ENCODE data around the gene YAP1.

The YAP1 gene

DNA sequence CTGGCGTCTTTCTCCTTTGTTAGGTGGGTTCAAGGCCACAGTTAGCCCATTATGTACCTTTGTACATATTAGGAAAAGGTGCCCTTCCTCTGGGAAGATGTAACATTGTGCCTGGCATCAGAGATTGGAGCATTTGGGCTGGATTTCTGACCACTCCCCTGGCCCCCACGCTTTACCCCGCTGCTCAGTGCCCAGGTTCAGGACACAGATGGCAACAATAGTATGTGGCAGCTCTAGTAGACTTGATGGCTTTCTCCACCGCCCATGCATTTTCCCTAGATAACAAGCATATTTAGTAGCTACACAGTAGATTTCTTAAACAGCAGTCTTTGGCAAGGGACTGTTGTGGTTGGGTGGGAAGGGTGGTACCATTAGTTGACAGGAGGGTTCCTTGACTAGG is 53.1 kb downstream of the YAP1 start:
- no peak for DNase-seq (ENCODE audit: low read depth in 2 of 2)

- DNase-seq (ENCODE audit: low read depth in 2 of 2), result no peak
These were observed 56.2 kb downstream of the YAP1 start for GRCh38 chr11:102166175-102167064.

DNA sequence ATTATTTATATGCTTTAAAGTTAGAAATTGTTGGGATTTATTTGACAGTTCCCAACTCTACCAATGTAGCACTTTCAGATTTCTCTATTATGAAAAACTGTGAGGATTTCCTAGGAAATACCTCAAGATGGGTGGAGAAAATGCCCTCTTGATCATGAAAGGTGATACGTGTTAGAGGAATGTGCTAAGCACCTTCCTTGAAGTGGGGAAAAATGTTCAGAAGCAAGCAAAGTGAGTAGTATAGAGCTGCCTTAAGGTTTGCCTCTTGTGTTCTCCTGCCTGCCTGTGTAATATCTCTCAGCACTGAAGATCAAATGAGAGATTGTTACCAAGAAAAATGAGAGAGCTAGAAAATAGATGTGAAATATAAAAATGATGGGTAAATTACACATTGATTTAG is 58.2 kb downstream of the YAP1 start:
- DNase-seq (ENCODE audit: low read depth in 2 of 2), result no peak

- no peak for DNase-seq (ENCODE audit: low read depth in 2 of 2)
These were observed 60.9 kb downstream of the YAP1 start for GRCh38 chr11:102171101-102171500.

GRCh38 chr11:102172127-102172848 is 62.0 kb downstream of the YAP1 start:
- DNase-seq (ENCODE audit: low read depth in 2 of 2), result no peak

- DNase-seq (ENCODE audit: low read depth in 2 of 2), result no peak
These were observed 66.9 kb downstream of the YAP1 start for GRCh38 chr11:102177126-102177525.

- DNase-seq (ENCODE audit: low read depth in 2 of 2), result no peak
These were observed 67.9 kb downstream of the YAP1 start for GRCh38 chr11:102177974-102178631.

- no peak for DNase-seq (ENCODE audit: low read depth in 2 of 2)
These were observed 69.1 kb downstream of the YAP1 start for GRCh38 chr11:102179371-102179770.

GRCh38 chr11:102184269-102184987 is 74.2 kb downstream of the YAP1 start:
- no peak for DNase-seq (ENCODE audit: low read depth in 2 of 2)

GRCh38 chr11:102186551-102187191 is 76.4 kb downstream of the YAP1 start:
- no peak for DNase-seq (ENCODE audit: low read depth in 2 of 2)

DNA sequence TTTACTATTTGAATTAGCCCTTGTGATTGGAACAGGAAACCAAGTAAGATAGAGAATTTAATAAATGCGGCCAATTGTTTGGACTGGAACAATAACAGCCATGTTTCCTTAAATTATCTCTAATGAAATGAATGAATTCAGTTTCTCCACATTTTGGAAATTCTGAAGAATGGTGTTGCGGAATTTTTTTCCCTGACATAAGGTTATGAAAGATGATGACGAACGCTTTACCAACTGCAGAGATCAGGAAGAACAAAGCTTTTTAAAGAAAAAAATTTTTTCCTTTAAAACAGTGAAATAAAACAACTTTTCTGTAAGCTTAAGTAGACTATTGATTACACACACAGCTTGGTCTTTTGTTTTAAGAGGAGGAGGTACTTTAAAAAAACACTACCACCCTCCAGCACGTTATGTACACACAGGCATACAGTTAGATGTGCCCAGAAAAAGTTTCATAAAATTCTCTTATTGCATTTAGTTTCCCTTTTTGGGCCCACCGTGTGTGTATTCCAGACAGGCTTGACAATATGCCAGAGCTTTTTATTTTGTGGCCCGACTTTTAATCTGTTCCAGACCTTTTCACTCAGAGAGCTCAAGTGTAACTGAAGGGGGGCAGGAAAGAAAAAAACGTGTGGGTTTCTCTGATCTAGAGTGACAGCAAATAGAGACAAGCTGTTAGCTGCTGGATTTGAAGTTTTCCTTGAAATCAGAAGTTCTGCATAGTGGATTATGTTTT is 77.3 kb downstream of the YAP1 start:
- no peak for DNase-seq (ENCODE audit: low read depth in 2 of 2)

DNA sequence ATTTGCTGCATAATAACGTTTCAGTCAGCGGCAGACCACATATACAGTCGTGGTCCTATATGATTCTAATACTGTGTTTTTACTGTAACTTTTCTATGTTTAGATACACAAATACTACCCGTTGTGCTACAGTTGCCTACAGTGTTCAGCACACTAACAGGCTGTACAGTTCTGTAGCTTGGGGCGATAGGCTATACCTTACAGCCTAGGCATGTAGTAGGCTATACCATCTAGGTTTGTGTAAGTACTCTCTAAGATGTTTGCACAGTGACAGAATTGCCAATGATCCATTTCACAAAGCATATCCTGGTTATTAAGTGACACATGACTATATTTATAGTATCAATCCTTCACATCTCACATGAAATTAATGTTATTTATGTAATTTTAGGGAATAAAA is 78.2 kb downstream of the YAP1 start:
- no peak for DNase-seq (ENCODE audit: low read depth in 2 of 2)

- no peak for DNase-seq (ENCODE audit: low read depth in 2 of 2)
These were observed 81.6 kb downstream of the YAP1 start for GRCh38 chr11:102191832-102192231.

GRCh38 chr11:102192349-102193066 is 82.3 kb downstream of the YAP1 start:
- no peak for DNase-seq (ENCODE audit: low read depth in 2 of 2)

- no peak for DNase-seq (ENCODE audit: low read depth in 2 of 2)
These were observed 84.0 kb downstream of the YAP1 start for GRCh38 chr11:102194257-102194656.

DNA sequence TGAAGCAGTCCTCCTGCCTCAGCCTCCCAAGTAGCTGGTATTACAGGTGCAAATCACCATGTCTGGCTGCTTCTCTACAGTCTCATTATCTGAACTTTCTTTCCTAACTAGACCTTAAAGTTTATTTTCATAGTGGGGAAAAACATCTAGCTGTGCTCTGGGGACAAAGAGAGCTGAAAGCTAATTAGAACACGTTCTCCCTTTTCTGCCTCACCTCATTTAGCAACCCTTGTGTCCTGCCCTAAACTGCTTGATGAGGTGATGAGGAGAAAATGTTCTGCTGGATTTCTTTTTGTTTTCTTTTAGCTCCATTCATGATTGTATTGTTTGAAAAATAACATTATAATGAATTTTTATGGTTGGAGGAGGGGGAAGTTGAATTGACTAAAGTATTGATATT is 84.7 kb downstream of the YAP1 start:
- DNase-seq (ENCODE audit: low read depth in 2 of 2), result no peak

GRCh38 chr11:102196351-102196750 is 86.1 kb downstream of the YAP1 start:
- DNase-seq (ENCODE audit: low read depth in 2 of 2), result no peak

- no peak for DNase-seq (ENCODE audit: low read depth in 2 of 2)
These were observed 86.6 kb downstream of the YAP1 start for GRCh38 chr11:102196816-102197215.

DNA sequence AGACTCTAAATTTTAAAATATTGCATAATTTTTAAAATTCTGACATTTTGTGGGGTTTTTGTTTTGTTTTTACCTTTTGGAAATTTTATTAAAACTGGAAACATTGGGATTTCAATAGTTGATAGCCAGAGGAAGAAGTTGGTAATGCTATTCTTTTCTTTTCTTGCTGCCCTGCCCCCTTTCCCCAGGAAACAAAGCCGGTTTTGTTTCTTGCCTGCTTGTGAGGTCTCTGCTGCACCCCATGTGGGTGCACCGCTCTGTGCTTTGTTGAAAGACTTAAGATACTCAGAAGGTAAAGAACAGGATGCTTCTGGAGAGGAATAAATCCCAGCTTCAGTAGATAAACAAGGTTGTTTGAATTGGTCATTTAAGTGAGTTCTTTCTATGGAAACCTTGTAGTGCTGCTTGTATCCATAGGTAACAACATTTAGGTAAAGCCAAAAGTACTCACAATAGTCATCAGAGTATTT is 87.5 kb downstream of the YAP1 start:
- no peak for DNase-seq (ENCODE audit: low read depth in 2 of 2)

- no peak for DNase-seq (ENCODE audit: low read depth in 2 of 2)
These were observed 89.4 kb downstream of the YAP1 start for GRCh38 chr11:102199673-102200072.

All from activated CD8-positive, alpha-beta memory T cell treated with anti-CD3 and anti-CD28 coated beads for 4 hours (primary cell).